ENCODE results near the gene EXD1.

The EXD1 gene

GRCh38 chr15:41230345-41230649 lies 260 bp downstream of the EXD1 start:
- Histone ChIP-seq H3K79me2 (ENCODE audit: low read length) (peaks cover 28% of the 10 kb centered on the region), H4K20me1 (ENCODE audit: insufficient read depth, low read length) (no peaks in the 10 kb centered on the region), H3K9ac (ENCODE audit: low read length) (no peak overlapping the region), H3K9me2 (replicated peaks; ENCODE audit: insufficient read depth, low read length) (no peaks in the 10 kb centered on the region), H3K27me3 (replicated peaks; ENCODE audit: insufficient read depth, low read length) (no peaks in the 10 kb centered on the region), H3K4me2 (ENCODE audit: low read depth, low read length) (peak overlapping the region; percentile 85), H2AFZ (ENCODE audit: low read length) (peak overlapping the region; percentile 92), H3K4me3 (ENCODE audit: low read length) (peak overlapping the region; percentile 97; the same call in 1 of the 2 replicates), H3K36me3 (replicated peaks; ENCODE audit: insufficient read depth, low read length) (no peaks in the 10 kb centered on the region), H3K27ac (ENCODE audit: low read length) (no peak overlapping the region), H3K4me1 (ENCODE audit: low read length) (peaks cover 4% of the 10 kb centered on the region; the same call in 1 of the 2 replicates), H3F3A (ENCODE audit: insufficient read depth, low read length) (no peaks in the 10 kb centered on the region), H3K9me3 (replicated peaks; ENCODE audit: insufficient read depth, low read length) (no peaks in the 10 kb centered on the region)
- TF ChIP-seq CTCF (IDR thresholded peaks at IDR 0.05; ENCODE audit: low read length) (no peak), EZH2phosphoT487 (IDR thresholded peaks at IDR 0.05; ENCODE audit: low read length) (no peak), EZH2 (optimal IDR thresholded peaks at IDR 0.05; ENCODE audit: low read depth, low read length) (no peak)
- DNase-seq: no peak

GRCh38 chr15:41219381-41219780 lies 11.2 kb downstream of the EXD1 start:
- Histone ChIP-seq H3K27ac (ENCODE audit: low read length) (no peak overlapping the region), H3K4me3 (ENCODE audit: low read length) (no peak overlapping the region), H3K4me1 (ENCODE audit: low read length) (no peaks in the 10 kb centered on the region), H3K27me3 (replicated peaks; ENCODE audit: insufficient read depth, low read length) (no peaks in the 10 kb centered on the region), H3K9ac (ENCODE audit: low read length) (no peak overlapping the region), H3K4me2 (ENCODE audit: low read depth, low read length) (no peak overlapping the region), H3K79me2 (ENCODE audit: low read length) (no peaks in the 10 kb centered on the region), H3K9me3 (replicated peaks; ENCODE audit: insufficient read depth, low read length) (no peaks in the 10 kb centered on the region; the same call in 1 of the 2 replicates), H3K9me2 (replicated peaks; ENCODE audit: insufficient read depth, low read length) (no peaks in the 10 kb centered on the region), H3F3A (ENCODE audit: insufficient read depth, low read length) (no peaks in the 10 kb centered on the region), H3K36me3 (replicated peaks; ENCODE audit: insufficient read depth, low read length) (no peaks in the 10 kb centered on the region), H4K20me1 (ENCODE audit: insufficient read depth, low read length) (no peaks in the 10 kb centered on the region), H2AFZ (ENCODE audit: low read length) (no peak overlapping the region)
- TF ChIP-seq EZH2 (optimal IDR thresholded peaks at IDR 0.05; ENCODE audit: low read depth, low read length) (no peak), CTCF (IDR thresholded peaks at IDR 0.05; ENCODE audit: low read length) (no peak), EZH2phosphoT487 (IDR thresholded peaks at IDR 0.05; ENCODE audit: low read length) (no peak)
- DNase-seq: no peak

- Histone ChIP-seq H3K36me3 (replicated peaks; ENCODE audit: insufficient read depth, low read length) (no peaks in the 10 kb centered on the region), H3K79me2 (ENCODE audit: low read length) (no peaks in the 10 kb centered on the region), H3K9ac (ENCODE audit: low read length) (no peak overlapping the region), H3K4me1 (ENCODE audit: low read length) (no peaks in the 10 kb centered on the region), H3K9me3 (replicated peaks; ENCODE audit: insufficient read depth, low read length) (no peaks in the 10 kb centered on the region; the same call in 1 of the 2 replicates), H3K4me2 (ENCODE audit: low read depth, low read length) (no peak overlapping the region), H4K20me1 (ENCODE audit: insufficient read depth, low read length) (no peaks in the 10 kb centered on the region), H3F3A (ENCODE audit: insufficient read depth, low read length) (no peaks in the 10 kb centered on the region), H3K27ac (ENCODE audit: low read length) (no peak overlapping the region), H2AFZ (ENCODE audit: low read length) (no peak overlapping the region), H3K9me2 (replicated peaks; ENCODE audit: insufficient read depth, low read length) (no peaks in the 10 kb centered on the region), H3K27me3 (replicated peaks; ENCODE audit: insufficient read depth, low read length) (no peaks in the 10 kb centered on the region), H3K4me3 (ENCODE audit: low read length) (no peak overlapping the region)
- TF ChIP-seq EZH2 (optimal IDR thresholded peaks at IDR 0.05; ENCODE audit: low read depth, low read length) (no peak), CTCF (IDR thresholded peaks at IDR 0.05; ENCODE audit: low read length) (no peak)
- DNase-seq: no peak
Measured at GRCh38 chr15:41218851-41219250, 11.7 kb downstream of the EXD1 start.
